Measurements from ENCODE around the gene SIK2.

The SIK2 gene

DNA sequence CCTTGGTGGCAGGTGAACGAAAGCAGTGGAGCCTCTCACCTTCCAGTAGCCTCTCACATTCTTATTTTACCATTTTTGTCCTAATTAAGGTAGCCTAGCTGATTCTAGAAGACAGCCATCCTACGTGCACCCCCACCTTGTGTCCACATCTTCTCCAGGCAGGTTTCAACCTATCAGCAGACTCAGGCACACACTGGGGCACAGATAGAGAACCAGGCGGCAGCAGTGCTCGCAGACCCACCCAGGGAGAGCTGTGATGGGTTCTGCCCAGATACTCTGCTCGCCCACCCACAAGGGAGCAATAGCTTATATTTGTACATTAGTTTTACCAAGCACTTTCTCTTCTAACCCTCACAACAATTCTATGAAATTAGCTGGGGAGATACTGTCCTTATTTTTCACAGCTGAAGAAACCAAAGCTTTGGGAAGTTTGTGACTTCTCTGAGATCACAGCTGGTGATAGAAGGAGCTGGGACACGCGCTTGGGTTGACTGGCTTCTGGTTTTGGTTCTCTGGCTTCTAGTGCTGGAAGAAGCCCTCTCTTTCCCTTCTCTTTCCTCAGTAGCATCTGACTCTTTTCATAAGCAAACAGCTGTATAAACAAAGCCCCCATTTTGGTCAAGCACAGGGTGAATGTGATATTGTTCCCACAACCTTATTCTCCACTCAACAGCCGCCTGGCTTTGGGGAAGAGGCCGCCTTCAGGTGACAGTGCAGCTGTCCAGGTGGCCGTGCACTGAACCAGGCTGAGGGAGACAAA lies 127.0 kb downstream of the SIK2 start:
- TF ChIP-seq, protein P1, sequence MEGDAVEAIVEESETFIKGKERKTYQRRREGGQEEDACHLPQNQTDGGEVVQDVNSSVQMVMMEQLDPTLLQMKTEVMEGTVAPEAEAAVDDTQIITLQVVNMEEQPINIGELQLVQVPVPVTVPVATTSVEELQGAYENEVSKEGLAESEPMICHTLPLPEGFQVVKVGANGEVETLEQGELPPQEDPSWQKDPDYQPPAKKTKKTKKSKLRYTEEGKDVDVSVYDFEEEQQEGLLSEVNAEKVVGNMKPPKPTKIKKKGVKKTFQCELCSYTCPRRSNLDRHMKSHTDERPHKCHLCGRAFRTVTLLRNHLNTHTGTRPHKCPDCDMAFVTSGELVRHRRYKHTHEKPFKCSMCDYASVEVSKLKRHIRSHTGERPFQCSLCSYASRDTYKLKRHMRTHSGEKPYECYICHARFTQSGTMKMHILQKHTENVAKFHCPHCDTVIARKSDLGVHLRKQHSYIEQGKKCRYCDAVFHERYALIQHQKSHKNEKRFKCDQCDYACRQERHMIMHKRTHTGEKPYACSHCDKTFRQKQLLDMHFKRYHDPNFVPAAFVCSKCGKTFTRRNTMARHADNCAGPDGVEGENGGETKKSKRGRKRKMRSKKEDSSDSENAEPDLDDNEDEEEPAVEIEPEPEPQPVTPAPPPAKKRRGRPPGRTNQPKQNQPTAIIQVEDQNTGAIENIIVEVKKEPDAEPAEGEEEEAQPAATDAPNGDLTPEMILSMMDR (IDR thresholded peaks at IDR 0.05; ENCODE audit: control extremely low read depth, extremely low read depth, low read depth, missing control alignments), result no peak
- ChIA-PET POLR2A (no interaction called here), CTCF (interaction anchor here (0.9 to 1.9 kb wide), 6 partner anchors 11 to 253 kb away, joined by 3 to 5 read pairs (median 3); no protein-coding TSS in a partner anchor)
- no peak for DNase-seq (ENCODE audit: extremely low spot score)

DNA sequence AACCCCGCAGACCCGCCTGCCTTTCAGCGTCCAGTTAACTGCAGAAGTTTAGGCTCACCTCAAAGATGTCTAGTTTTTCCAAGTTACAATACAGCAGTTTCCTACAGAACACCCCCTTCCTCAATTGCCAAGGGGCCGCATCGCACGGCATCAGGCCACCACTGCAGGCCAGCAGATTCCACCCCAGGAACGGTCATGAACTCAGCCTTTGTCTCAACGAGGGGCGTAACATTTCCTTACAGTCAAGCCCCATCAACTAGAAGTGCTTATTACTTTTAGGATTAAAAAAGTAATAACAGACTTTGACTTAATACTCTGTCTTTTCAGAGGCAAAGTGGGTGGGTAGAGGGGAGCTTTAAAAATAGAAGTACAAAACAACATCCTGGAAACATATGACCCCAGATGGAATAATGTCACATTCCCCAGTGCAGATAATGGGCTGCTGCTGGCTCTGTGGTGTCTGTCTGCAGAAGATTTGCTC lies 127.6 kb downstream of the SIK2 start:
- CTCF ChIA-PET, result interaction anchor here (0.9 to 1.9 kb wide), 5 partner anchors 33 to 252 kb away, joined by 3 to 5 read pairs (median 3); no protein-coding TSS in a partner anchor
- no peak for DNase-seq (ENCODE audit: extremely low spot score)
- TF ChIP-seq, protein P1 (IDR thresholded peaks at IDR 0.05; ENCODE audit: control extremely low read depth, extremely low read depth, low read depth, missing control alignments), result no peak
- POLR2A ChIA-PET, result no interaction called here

DNA sequence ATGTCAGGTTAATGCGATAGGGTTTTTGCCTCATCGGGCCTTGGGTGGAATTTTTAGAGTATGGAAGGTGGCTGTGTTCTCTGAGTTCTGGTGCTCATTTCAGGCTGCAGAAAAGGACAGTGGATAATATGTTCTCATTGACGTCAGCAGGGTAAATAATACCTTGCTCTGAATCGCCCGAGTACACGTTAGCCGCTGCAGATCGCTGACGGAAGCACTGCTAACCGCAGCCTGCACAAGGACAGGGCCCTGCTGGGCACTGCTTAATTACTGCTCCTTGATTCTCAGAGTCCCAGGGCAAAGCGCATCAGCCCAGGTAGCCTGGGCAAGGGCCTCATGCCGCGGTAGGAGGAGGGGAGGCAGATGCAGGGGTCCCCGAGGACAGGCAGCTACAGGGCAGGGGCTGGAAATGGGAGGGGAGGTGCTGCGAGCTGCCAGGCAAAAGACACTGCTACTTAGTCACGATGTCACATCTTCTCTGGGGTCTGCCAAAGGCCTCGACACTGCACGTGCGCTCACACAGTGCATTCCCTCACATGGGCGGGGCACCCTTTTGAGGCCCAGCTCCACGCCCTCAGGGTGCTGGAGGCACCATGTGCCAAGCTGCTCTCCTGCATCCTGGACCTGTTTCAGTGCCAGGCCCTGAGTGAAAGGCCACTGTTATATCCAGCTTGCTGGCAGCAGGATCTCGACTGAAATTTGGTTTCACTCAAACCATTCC lies 128.8 kb downstream of the SIK2 start:
- ChIA-PET CTCF (interaction anchor here (2.1 kb wide), 1 partner anchor 126 kb away, joined by 5 read pairs; no protein-coding TSS in a partner anchor), POLR2A (no interaction called here)
- DNase-seq (ENCODE audit: extremely low spot score), result no peak
- TF ChIP-seq, protein P1 (IDR thresholded peaks at IDR 0.05; ENCODE audit: control extremely low read depth, extremely low read depth, low read depth, missing control alignments), result no peak

DNA sequence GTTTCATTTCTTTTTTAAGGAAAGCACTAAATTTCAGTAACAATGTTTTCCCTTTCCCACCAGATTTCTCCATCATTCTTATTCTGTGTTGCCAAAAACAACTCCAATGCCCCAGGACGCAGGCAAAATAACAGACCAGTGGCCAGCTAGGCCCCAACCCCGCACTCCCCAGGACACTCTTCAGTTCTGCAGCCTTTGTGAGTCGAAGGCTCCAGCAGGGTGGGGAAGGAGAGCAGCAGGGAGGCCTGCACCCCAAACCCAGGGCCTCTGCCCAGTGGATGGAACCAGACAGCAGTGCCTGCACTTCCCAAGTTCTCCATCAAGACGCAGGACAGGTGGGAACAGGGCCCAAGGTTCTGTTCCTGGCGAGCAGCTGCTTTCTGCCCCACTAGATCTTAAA lies 129.6 kb downstream of the SIK2 start:
- POLR2A ChIA-PET, result no interaction called here

DNA sequence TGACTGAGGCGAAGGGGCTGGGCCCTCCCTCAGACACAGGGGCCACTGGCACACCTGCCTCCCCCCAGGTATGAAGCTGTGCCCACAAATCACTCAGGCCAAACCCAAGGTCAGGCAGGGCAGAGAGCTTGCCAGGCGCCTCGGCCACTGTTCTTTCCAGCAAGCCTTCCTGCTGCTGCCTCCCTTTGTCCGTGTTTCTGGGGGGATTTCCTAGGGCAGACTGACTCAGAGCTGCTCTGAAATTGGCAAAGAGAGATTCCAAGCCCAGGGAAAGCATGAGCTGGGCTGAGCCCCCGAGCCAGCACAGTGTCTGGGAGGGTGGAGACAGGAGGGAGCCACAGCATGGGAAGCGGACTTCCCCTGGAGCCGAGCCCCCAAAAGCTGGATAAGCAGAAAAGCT lies 130.8 kb downstream of the SIK2 start:
- ChIA-PET CTCF (interaction anchor here (1.5 to 2.1 kb wide), 3 partner anchors 9 to 128 kb away, joined by 4 to 5 read pairs (median 4); no protein-coding TSS in a partner anchor), POLR2A (no interaction called here)
- no peak for DNase-seq (ENCODE audit: extremely low spot score)
- TF ChIP-seq, protein P1 (IDR thresholded peaks at IDR 0.05; ENCODE audit: control extremely low read depth, extremely low read depth, low read depth, missing control alignments), result no peak

More for the DNA sequence above, 129.6 kb downstream of the SIK2 start:
- CTCF ChIA-PET, result interaction anchor here (1.2 to 2.1 kb wide), 3 partner anchors 10 to 127 kb away, joined by 3 to 5 read pairs (median 4); no protein-coding TSS in a partner anchor
- TF ChIP-seq, protein P1 (IDR thresholded peaks at IDR 0.05; ENCODE audit: control extremely low read depth, extremely low read depth, low read depth, missing control alignments), result no peak
- no peak for DNase-seq (ENCODE audit: extremely low spot score)

DNA sequence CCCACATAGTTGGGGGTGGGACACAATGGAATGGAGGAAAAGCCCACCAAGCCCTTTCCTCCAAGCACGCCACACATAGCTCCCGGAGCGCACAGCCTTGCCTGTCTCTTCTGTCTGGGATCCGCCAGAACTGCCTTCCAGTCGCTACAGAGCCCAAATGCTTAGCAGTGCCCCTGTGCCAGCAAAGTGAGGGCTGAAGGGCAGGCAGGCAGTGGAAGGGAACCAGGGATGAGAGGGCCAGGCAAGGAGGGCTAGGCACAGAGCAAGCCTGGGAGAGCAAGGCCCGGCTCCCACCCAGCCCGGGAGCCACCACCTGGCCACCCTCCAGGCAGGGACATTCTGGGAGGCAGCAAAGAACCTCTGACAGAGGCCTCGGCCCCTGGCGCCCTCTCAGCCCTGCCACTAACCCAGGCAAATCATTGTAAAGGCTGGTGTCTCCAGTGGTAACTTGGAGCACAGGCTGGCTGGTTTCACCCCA lies 131.4 kb downstream of the SIK2 start:
- no peak for DNase-seq (ENCODE audit: extremely low spot score)
- ChIA-PET POLR2A (no interaction called here), CTCF (interaction anchor here (1.2 to 1.7 kb wide), 3 partner anchors 9 to 44 kb away, joined by 3 to 4 read pairs (median 4); no protein-coding TSS in a partner anchor)
- TF ChIP-seq, protein P1 (IDR thresholded peaks at IDR 0.05; ENCODE audit: control extremely low read depth, extremely low read depth, low read depth, missing control alignments), result no peak
